Endothelial cell of umbilical vein (primary cell): Measurements from ENCODE around the gene LOXHD1. TPM values are rescaled to one million over a fixed set of nuclear protein-coding genes. Genes with fewer than 3 reads are reported as not detected.

Experiments
- BruUV-seq: library from RNA; stranded (reverse); fragments of 400-500 nt; replicated peaks from 2 replicates; lab custom pipeline; 2021; lab: Mats Ljungman, UMichigan
- CTCF ChIA-PET: fragments of 300-600, 350-600 bp; sonication (Branson Sonifier 250); formaldehyde crosslinking; loops from one replicate; lab custom pipeline; 2021; ENCODE audit warnings: antibody characterized with exemption, inconsistent platforms; lab: Charles Lee
- POLR2A ChIA-PET: fragments of 300-600, 350-600 bp; sonication (Branson Sonifier 250); formaldehyde crosslinking; loops from one replicate; lab custom pipeline; 2021; ENCODE audit warnings: antibody characterized with exemption, inconsistent platforms; lab: Charles Lee
- DNase-seq: peaks from one replicate; pipeline ENCODE4 v3.0.0-alpha.2; 2011; ENCODE audit warnings: low read depth, low spot score
- FAIRE-seq: peaks from 2 replicates; lab custom pipeline; 2011; peaks lifted over from hg19 to GRCh38; lab: Jason Lieb, UNC
- H2AFZ ChIP-seq: 2 replicates; pipeline ENCODE4 v1.6.0; 2012; ENCODE audit warnings: low read depth, low read length, control low read depth, inconsistent platforms
- H3K27ac ChIP-seq: 2 replicates; pipeline ENCODE4 v1.5.1; 2011; ENCODE audit warnings: low read depth, mild to moderate bottlenecking, control low read depth, low read length, moderate library complexity; ENCODE audit not compliant: insufficient read depth
- H3K27me3 ChIP-seq, 2 experiments: 2 replicates each; pipeline versions ENCODE4 v1.6.0 to v1.6.1; 2011; ENCODE audit warnings: low read length in 2 of 2, mixed read lengths in 1 of 2; ENCODE audit not compliant: control insufficient read depth in 2 of 2, insufficient read depth in 2 of 2
- H3K36me3 ChIP-seq, 2 experiments: 2 replicates in 1 of 2; 3 replicates in 1 of 2; pipeline ENCODE4 v1.5.1; 2011; ENCODE audit warnings: low read length in 2 of 2, mild to moderate bottlenecking in 1 of 2, moderate library complexity in 1 of 2; ENCODE audit not compliant: control insufficient read depth in 2 of 2, insufficient read depth in 2 of 2; ENCODE audit errors: extremely low read depth in 1 of 2
- H3K4me1 ChIP-seq: 3 replicates; pipeline ENCODE4 v1.5.1; 2011; ENCODE audit warnings: mild to moderate bottlenecking, low read length; ENCODE audit not compliant: control insufficient read depth, insufficient read depth; ENCODE audit errors: extremely low read depth
- H3K4me2 ChIP-seq: 2 replicates; pipeline ENCODE4 v1.6.1; 2011; ENCODE audit warnings: low read length, control low read depth, mixed read lengths; ENCODE audit not compliant: insufficient read depth
- H3K4me3 ChIP-seq, 3 experiments: fragments of 200-600 bp in 1 of 3; sonication (generic), shearing (Covaris generic) in 1 of 3; replicated peaks in 1 of 3; 2 replicates each; pipeline ENCODE4 v1.5.1; 2011 to 2016; ENCODE audit warnings: control low read depth in 3 of 3, low read length in 3 of 3, mild to moderate bottlenecking in 2 of 3, inconsistent platforms in 1 of 3, low read depth in 1 of 3, moderate library complexity in 1 of 3; ENCODE audit not compliant: insufficient read depth in 1 of 3
- H3K79me2 ChIP-seq: 2 replicates; pipeline ENCODE4 v1.6.0; 2012; ENCODE audit warnings: low read length, inconsistent platforms; ENCODE audit not compliant: control insufficient read depth, insufficient read depth
- H3K9ac ChIP-seq: replicated peaks from 2 replicates; pipeline ENCODE3; 2011; ENCODE audit warnings: low read length, control low read depth; ENCODE audit not compliant: insufficient read depth; ENCODE audit errors: extremely low read depth
- H3K9me1 ChIP-seq: replicated peaks from 3 replicates; pipeline ENCODE4 v1.6.0; 2011; ENCODE audit warnings: mild to moderate bottlenecking, low read length; ENCODE audit not compliant: control insufficient read depth, insufficient read depth; ENCODE audit errors: extremely low read depth
- H3K9me3 ChIP-seq: replicated peaks from 2 replicates; pipeline ENCODE4 v1.5.1; 2012; ENCODE audit warnings: low read length, inconsistent platforms; ENCODE audit not compliant: control insufficient read depth, insufficient read depth
- H4K20me1 ChIP-seq: replicated peaks from 2 replicates; pipeline ENCODE3; 2011; ENCODE audit warnings: mild to moderate bottlenecking, low read length; ENCODE audit not compliant: control insufficient read depth, insufficient read depth; ENCODE audit errors: extremely low read depth
- GATA2 ChIP-seq: IDR thresholded peaks from 2 replicates; pipeline ENCODE4 v1.7.0; 2011; ENCODE audit warnings: low read depth, mild to moderate bottlenecking, moderate library complexity, mixed read lengths, low read length; ENCODE audit not compliant: insufficient read length, insufficient read depth
- JUN ChIP-seq: IDR thresholded peaks from 2 replicates; pipeline ENCODE4 v1.6.1; 2011; ENCODE audit warnings: borderline replicate concordance, low read depth; ENCODE audit not compliant: insufficient read length, insufficient read depth
- MYC ChIP-seq: IDR thresholded peaks from one replicate; pipeline ENCODE4 v1.6.1; 2011; ENCODE audit warnings: mild to moderate bottlenecking, low read depth, low read length
- POLR2AphosphoS5 ChIP-seq: IDR thresholded peaks from 2 replicates; pipeline ENCODE4 v1.6.1; 2012; ENCODE audit warnings: low read depth, mild to moderate bottlenecking, control low read depth, low read length, moderate library complexity; ENCODE audit not compliant: insufficient read depth
- dilution Hi-C: fragments of 300-500 bp; cut with MboI; formaldehyde crosslinking; loops from one replicate; pipeline ENCODE4 v1.15.0; 2019; ENCODE audit warnings: low sequenced_read_pairs; ENCODE audit not compliant: extremely low pct_ligation_motif_present
- intact Hi-C: fragments of 100-400 bp; cut with micrococcal nuclease; formaldehyde crosslinking; loops from one replicate; pipeline ENCODE4 v1.10.0; 2022
- polyA plus RNA-seq, 4 experiments: library from polyadenylated mRNA; depleted of rRNA in 3 of 4; stranded (reverse) in 3 of 4; unstranded in 1 of 4; fragments of >200 nt; gene quantifications; 2 replicates each; pipeline versions ENCODE4 v1.2.1 to v1.2.3, GENCODE V29; 2011 to 2012; ENCODE audit warnings: missing spikeins in 1 of 4
- total RNA-seq: library from RNA; stranded (reverse); gene quantifications from 2 replicates; pipeline ENCODE4 v1.2.3, GENCODE V29; 2021
- TF ChIP-seq, protein P1 (sequence below): IDR thresholded peaks from 2 replicates; pipeline ENCODE4 v1.6.1; 2011; ENCODE audit not compliant: insufficient read depth, insufficient read length
- TF ChIP-seq, protein P2 (sequence below), 2 donors: IDR thresholded peaks; 1 replicate in 1 of 2; 2 replicates in 1 of 2; pipeline ENCODE4 v1.5.1; 2011; ENCODE audit warnings: low read length in 2 of 2, mild to moderate bottlenecking in 2 of 2, moderate library complexity in 2 of 2, control low read depth in 1 of 2, inconsistent platforms in 1 of 2, low read depth in 1 of 2; ENCODE audit not compliant: insufficient read depth in 1 of 2; ENCODE audit errors: extremely low read depth in 1 of 2

The LOXHD1 gene
- total and polyA plus RNA-seq, 2 donors (not counting 3 experiments of a cell fraction or from before 2014, with no cell fraction given): not detected

DNA sequence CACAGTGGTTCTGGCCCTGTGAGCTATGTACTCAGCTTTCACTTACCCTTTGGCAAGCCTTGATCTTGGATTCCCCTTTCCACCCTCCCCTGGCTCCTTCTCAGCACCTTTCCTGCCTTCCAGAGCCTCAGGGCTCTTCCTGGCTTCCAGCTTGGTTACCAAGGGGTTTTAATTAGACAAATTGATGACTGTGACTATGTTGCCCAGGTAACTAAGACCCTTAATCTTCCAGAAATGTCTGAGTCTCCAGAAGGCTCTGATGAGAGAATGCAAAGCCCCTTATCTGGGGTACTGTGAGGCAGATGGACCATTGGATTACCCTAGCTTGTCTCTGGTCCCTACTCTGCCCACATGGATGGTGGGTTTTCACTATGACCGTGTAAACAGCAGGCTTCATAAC is 174.2 kb downstream of the LOXHD1 start:
- H2AFZ ChIP-seq: no peak overlapping the region
- no peaks in the 10 kb centered on the region for H3K79me2 ChIP-seq
- H3K4me3 ChIP-seq: no peak overlapping the region
- H3K9me3 ChIP-seq: no peaks in the 10 kb centered on the region
- no TSS peak for BruUV-seq
- FAIRE-seq: no peak
- DNase-seq: no peak
- no peaks in the 10 kb centered on the region for H3K27me3 ChIP-seq
- no peaks in the 10 kb centered on the region for H3K4me1 ChIP-seq
- H4K20me1 ChIP-seq: no peaks in the 10 kb centered on the region
- H3K27ac ChIP-seq: no peak overlapping the region
- H3K9ac ChIP-seq: no peak overlapping the region
- no peaks in the 10 kb centered on the region for H3K36me3 ChIP-seq
- no peak overlapping the region for H3K4me2 ChIP-seq
- CTCF ChIA-PET: interaction anchor here (1.3 to 5.0 kb wide), 5 partner anchors 21 to 334 kb away, joined by 5 to 55 read pairs (median 9); a partner anchor contains a TSS
- no peaks in the 10 kb centered on the region for H3K9me1 ChIP-seq
- dilution Hi-C loops: no loop called here
- POLR2A ChIA-PET: no interaction called here
- TF ChIP-seq POLR2AphosphoS5: no peak
- TF ChIP-seq MYC: no peak
- TF ChIP-seq, protein P1, sequence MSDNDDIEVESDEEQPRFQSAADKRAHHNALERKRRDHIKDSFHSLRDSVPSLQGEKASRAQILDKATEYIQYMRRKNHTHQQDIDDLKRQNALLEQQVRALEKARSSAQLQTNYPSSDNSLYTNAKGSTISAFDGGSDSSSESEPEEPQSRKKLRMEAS: no peak
- no peak for TF ChIP-seq JUN
- TF ChIP-seq, protein P2, sequence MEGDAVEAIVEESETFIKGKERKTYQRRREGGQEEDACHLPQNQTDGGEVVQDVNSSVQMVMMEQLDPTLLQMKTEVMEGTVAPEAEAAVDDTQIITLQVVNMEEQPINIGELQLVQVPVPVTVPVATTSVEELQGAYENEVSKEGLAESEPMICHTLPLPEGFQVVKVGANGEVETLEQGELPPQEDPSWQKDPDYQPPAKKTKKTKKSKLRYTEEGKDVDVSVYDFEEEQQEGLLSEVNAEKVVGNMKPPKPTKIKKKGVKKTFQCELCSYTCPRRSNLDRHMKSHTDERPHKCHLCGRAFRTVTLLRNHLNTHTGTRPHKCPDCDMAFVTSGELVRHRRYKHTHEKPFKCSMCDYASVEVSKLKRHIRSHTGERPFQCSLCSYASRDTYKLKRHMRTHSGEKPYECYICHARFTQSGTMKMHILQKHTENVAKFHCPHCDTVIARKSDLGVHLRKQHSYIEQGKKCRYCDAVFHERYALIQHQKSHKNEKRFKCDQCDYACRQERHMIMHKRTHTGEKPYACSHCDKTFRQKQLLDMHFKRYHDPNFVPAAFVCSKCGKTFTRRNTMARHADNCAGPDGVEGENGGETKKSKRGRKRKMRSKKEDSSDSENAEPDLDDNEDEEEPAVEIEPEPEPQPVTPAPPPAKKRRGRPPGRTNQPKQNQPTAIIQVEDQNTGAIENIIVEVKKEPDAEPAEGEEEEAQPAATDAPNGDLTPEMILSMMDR (IDR thresholded peaks at IDR 0.05; ENCODE audit: extremely low read depth in 1 of 2, insufficient read depth in 1 of 2, low read depth in 1 of 2, low read length in 2 of 2): no peak
- no peak for TF ChIP-seq GATA2
- intact Hi-C loops: no loop called here
